GM12878 (cell line): ENCODE measurements around the gene LCLAT1. TPM values are rescaled to one million over a fixed set of nuclear protein-coding genes. Genes with fewer than 3 reads are reported as not detected.

Source experiments
- ATAC-seq: fragments of 200-7000 bp; cut with Tn5 transposase; 3 replicates; pipeline ENCODE4 v1.9.1; 2020; ENCODE audit warnings: mild to moderate bottlenecking, moderate library complexity
- BruUV-seq: library from RNA; stranded (reverse); fragments of 400-500 nt; replicated peaks from 2 replicates; lab custom pipeline; 2021; lab: Mats Ljungman, UMichigan
- CTCF ChIA-PET: fragments of 300-600 bp; sonication (Branson Sonifier 250); formaldehyde crosslinking; extraction: SDS; loops from one replicate; lab custom pipeline; 2021; ENCODE audit warnings: inconsistent platforms; lab: Yijun Ruan, JAX
- POLR2A ChIA-PET: fragments of 350-600 bp; formaldehyde crosslinking; extraction: SDS; loops from one replicate; lab custom pipeline; 2021; ENCODE audit warnings: inconsistent platforms; lab: Charles Lee
- RAD21 ChIA-PET: fragments of 300-600 bp; sonication (Branson Sonifier 250); formaldehyde crosslinking; loops from one replicate; lab custom pipeline; 2023; ENCODE audit warnings: antibody characterized with exemption; ENCODE audit not compliant: unreplicated experiment; lab: Charles Lee
- SMC1A ChIA-PET: fragments of 300-600 bp; sonication (Branson Sonifier 250); formaldehyde crosslinking; loops from one replicate; lab custom pipeline; 2023; ENCODE audit not compliant: unreplicated experiment, uncharacterized antibody; lab: Charles Lee
- DNase-seq: peaks from one replicate; pipeline ENCODE4 v3.0.0-alpha.2; 2011; ENCODE audit warnings: low read depth, low spot score
- FAIRE-seq: peaks from 3 replicates; lab custom pipeline; 2011; peaks lifted over from hg19 to GRCh38; lab: Jason Lieb, UNC
- H2AFZ ChIP-seq: 2 replicates; pipeline ENCODE4 v1.6.0; 2011; ENCODE audit warnings: low read depth, low read length, control low read depth; ENCODE audit not compliant: control insufficient read depth
- H3K27ac ChIP-seq: 2 replicates; pipeline ENCODE4 v1.5.1; 2011; ENCODE audit warnings: control low read depth; ENCODE audit not compliant: control insufficient read depth, insufficient read depth
- H3K27me3 ChIP-seq, 2 experiments: replicated peaks in 1 of 2; 2 replicates each; pipeline versions ENCODE4 v1.6.0 to v1.6.1; 2011; ENCODE audit warnings: low read length in 1 of 2; ENCODE audit not compliant: control insufficient read depth in 2 of 2, insufficient read depth in 2 of 2
- H3K36me3 ChIP-seq, 2 experiments: 2 replicates each; pipeline ENCODE4 v1.5.1; 2011; ENCODE audit warnings: low read length in 1 of 2; ENCODE audit not compliant: control insufficient read depth in 2 of 2, insufficient read depth in 2 of 2
- H3K4me1 ChIP-seq: 2 replicates; pipeline ENCODE4 v1.6.1; 2011; ENCODE audit warnings: mild to moderate bottlenecking, low read length, moderate library complexity, mixed read lengths; ENCODE audit not compliant: control insufficient read depth, insufficient read depth
- H3K4me2 ChIP-seq: 2 replicates; pipeline ENCODE4 v1.6.0; 2011; ENCODE audit warnings: control low read depth; ENCODE audit not compliant: control insufficient read depth, insufficient read depth
- H3K4me3 ChIP-seq: fragments of 200-600 bp; sonication (generic); 2 replicates; pipeline ENCODE4 v1.5.1; 2016
- H3K79me2 ChIP-seq: 2 replicates; pipeline ENCODE4 v1.6.0; 2011; ENCODE audit warnings: low read length; ENCODE audit not compliant: control insufficient read depth, insufficient read depth
- H3K9ac ChIP-seq: 2 replicates; pipeline ENCODE4 v1.8.0; 2011; ENCODE audit warnings: low read length, control low read depth, mixed read lengths; ENCODE audit not compliant: control insufficient read depth, insufficient read depth
- H3K9me3 ChIP-seq: replicated peaks from 3 replicates; pipeline ENCODE4 v1.5.1; 2011; ENCODE audit warnings: mild to moderate bottlenecking, low read length; ENCODE audit not compliant: control insufficient read depth, insufficient read depth
- H4K20me1 ChIP-seq: 2 replicates; pipeline ENCODE4 v1.6.0; 2011; ENCODE audit not compliant: control insufficient read depth, insufficient read depth
- CEBPB ChIP-seq, 2 experiments: fragments of 150-350 bp in 1 of 2; IDR thresholded peaks; 2 replicates each; pipeline ENCODE4 v1.6.1; 2012 to 2014; ENCODE audit warnings: low read depth in 2 of 2, low read length in 2 of 2, borderline replicate concordance in 1 of 2, inconsistent platforms in 1 of 2
- DPF2 ChIP-seq: fragments of 450-650 bp; IDR thresholded peaks from 2 replicates; pipeline ENCODE4 v1.6.1; 2017; ENCODE audit warnings: mild to moderate bottlenecking
- RCOR1 ChIP-seq: conservative IDR thresholded peaks from 2 replicates; pipeline ENCODE4 v1.6.1; 2012; ENCODE audit warnings: low read depth, low read length, improper control_type of control experiment
- WGBS: methylation state at CpG from one replicate; pipeline ENCODE4 v1.1.6; 2016; ENCODE audit warnings: low lambda C conversion rate; ENCODE audit not compliant: insufficient replicate concordance, insufficient coverage; ENCODE audit errors: missing lambda C conversion rate; 5-methylcytosine and 5-hydroxymethylcytosine counted together
- in situ Hi-C: fragments of 300-500 bp; cut with MboI; formaldehyde crosslinking; loops from 9 replicates; pipeline ENCODE4 v1.14.3; 2018; ENCODE audit warnings: mixed read lengths
- intact Hi-C: fragments of 100-400 bp; cut with micrococcal nuclease; formaldehyde crosslinking; loops from one replicate; pipeline ENCODE4 v1.14.2; 2022; ENCODE audit not compliant: unreplicated experiment
- polyA plus RNA-seq, 11 experiments: library from polyadenylated mRNA; depleted of rRNA in 4 of 11; unstranded in 6 of 11; stranded (reverse) in 5 of 11; fragments of >200 nt; fragmentation: Nextera tagmentation in 4 of 11; fragmentation: Illumina TruSeq in 1 of 11; extraction: Ambion mirVana in 4 of 11; extraction: Trizol in 1 of 11; gene quantifications; 1 replicate in 1 of 11; 2 replicates in 10 of 11; pipeline versions ENCODE4 v1.2.1 to v1.2.3, GENCODE V29; 2011 to 2016; ENCODE audit warnings: inconsistent platforms in 2 of 11, missing spikeins in 2 of 11, low read depth in 1 of 11
- total RNA-seq, 4 experiments: library from RNA; depleted of rRNA in 3 of 4; stranded (reverse); fragments of >200 nt in 3 of 4; fragmentation: Illumina TruSeq in 1 of 4; extraction: Trizol in 1 of 4; gene quantifications; 2 replicates each; pipeline versions ENCODE4 v1.2.1 to v1.2.3, GENCODE V29; 2013 to 2021
- TF ChIP-seq, protein P1 (sequence below): fragments of 150-350 bp; IDR thresholded peaks from 2 replicates; pipeline ENCODE4 v1.6.1; 2014; ENCODE audit warnings: mild to moderate bottlenecking, low read depth, low read length
- TF ChIP-seq, protein P2 (sequence below): fragments of 450-650 bp; IDR thresholded peaks from 2 replicates; pipeline ENCODE4 v1.6.1; 2017; ENCODE audit warnings: low read depth, mild to moderate bottlenecking, moderate library complexity
- TF ChIP-seq, protein P3 (sequence below): IDR thresholded peaks from 2 replicates; pipeline ENCODE4 v1.6.1; 2011; ENCODE audit warnings: mild to moderate bottlenecking, low read depth, low read length, moderate library complexity; ENCODE audit not compliant: insufficient replicate concordance

LCLAT1 gene
- total and polyA plus RNA-seq, 10 of the 15 experiments (the other 5 are each of a cell fraction or from before 2014, with no cell fraction given): 8.1 to 33.0 (median 15.9) TPM

DNA sequence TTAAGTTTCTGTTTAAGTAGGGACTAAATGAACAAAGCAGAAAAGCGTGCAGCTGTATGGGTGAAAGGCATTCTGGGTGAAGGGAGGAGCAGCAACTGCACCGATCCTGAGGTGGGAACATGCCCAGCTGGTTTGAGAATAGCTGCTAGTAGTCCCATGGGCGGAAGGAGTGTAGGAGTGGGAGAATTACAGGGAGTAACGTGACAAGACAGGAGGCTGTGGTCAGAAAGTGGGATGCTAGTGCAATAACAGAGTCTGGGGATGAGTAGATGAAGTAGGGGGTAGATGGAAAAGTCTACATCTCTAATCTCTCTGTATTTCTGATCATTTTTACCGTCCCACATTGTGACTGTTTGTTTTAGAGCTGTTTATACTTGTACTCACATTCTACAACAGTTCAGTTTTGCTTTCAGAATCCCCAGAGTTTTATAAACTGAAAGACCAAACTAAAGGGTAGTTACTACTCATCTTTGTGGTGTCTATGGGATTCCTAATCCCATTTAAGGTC lies 118.9 kb downstream of the LCLAT1 start (continued):
- TF ChIP-seq RCOR1 (no peak), DPF2 (no peak)

DNA sequence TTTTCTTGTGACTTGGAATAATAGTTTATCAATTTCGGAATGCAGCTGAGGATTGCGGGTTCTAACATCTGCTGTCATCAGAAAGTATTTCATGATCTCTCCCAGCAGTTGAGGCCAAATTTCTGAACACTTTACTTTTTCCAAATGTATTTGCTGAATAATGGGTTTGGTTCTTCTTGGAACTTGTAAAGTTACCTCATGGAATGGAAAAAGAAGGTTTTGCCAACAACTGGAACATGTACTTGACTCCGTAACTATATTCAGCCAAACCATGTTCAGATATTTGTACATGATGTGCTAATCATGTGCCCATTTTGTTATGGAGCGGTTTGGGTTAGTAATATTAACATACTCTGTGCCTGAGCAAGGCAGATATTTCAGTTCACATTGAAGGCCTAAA lies 119.6 kb downstream of the LCLAT1 start:
- DNase-seq (no peak), FAIRE-seq (no peak), ATAC-seq (no peak)
- H3K9ac ChIP-seq: no peak overlapping the region
- TF ChIP-seq, protein P1, sequence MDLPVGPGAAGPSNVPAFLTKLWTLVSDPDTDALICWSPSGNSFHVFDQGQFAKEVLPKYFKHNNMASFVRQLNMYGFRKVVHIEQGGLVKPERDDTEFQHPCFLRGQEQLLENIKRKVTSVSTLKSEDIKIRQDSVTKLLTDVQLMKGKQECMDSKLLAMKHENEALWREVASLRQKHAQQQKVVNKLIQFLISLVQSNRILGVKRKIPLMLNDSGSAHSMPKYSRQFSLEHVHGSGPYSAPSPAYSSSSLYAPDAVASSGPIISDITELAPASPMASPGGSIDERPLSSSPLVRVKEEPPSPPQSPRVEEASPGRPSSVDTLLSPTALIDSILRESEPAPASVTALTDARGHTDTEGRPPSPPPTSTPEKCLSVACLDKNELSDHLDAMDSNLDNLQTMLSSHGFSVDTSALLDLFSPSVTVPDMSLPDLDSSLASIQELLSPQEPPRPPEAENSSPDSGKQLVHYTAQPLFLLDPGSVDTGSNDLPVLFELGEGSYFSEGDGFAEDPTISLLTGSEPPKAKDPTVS: no peak
- TF ChIP-seq RCOR1 (no peak), CEBPB (IDR thresholded peaks at IDR 0.05; ENCODE audit: borderline replicate concordance in 1 of 2, low read depth in 2 of 2, low read length in 2 of 2) (no peak)
- TF ChIP-seq, protein P2, sequence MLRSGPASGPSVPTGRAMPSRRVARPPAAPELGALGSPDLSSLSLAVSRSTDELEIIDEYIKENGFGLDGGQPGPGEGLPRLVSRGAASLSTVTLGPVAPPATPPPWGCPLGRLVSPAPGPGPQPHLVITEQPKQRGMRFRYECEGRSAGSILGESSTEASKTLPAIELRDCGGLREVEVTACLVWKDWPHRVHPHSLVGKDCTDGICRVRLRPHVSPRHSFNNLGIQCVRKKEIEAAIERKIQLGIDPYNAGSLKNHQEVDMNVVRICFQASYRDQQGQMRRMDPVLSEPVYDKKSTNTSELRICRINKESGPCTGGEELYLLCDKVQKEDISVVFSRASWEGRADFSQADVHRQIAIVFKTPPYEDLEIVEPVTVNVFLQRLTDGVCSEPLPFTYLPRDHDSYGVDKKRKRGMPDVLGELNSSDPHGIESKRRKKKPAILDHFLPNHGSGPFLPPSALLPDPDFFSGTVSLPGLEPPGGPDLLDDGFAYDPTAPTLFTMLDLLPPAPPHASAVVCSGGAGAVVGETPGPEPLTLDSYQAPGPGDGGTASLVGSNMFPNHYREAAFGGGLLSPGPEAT: no peak
- TF ChIP-seq, protein P3, sequence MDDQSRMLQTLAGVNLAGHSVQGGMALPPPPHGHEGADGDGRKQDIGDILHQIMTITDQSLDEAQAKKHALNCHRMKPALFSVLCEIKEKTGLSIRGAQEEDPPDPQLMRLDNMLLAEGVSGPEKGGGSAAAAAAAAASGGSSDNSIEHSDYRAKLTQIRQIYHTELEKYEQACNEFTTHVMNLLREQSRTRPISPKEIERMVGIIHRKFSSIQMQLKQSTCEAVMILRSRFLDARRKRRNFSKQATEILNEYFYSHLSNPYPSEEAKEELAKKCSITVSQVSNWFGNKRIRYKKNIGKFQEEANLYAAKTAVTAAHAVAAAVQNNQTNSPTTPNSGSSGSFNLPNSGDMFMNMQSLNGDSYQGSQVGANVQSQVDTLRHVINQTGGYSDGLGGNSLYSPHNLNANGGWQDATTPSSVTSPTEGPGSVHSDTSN: no peak
- no peaks in the 10 kb centered on the region for H3K4me1 ChIP-seq
- BruUV-seq: no TSS peak
- no peaks in the 10 kb centered on the region for H3K27me3 ChIP-seq
- H3K4me3 ChIP-seq: no peak overlapping the region
- SMC1A ChIA-PET: interaction anchor here (1.0 kb wide), 1 partner anchor 8 kb away, joined by 3 read pairs; no protein-coding TSS in a partner anchor
- WGBS: 98% methylated on average over 4 of the region's 4 CpGs
- CTCF ChIA-PET: no interaction called here
- intact Hi-C loops: no loop called here
- no peaks in the 10 kb centered on the region for H3K79me2 ChIP-seq
- H3K4me2 ChIP-seq: no peak overlapping the region
- POLR2A ChIA-PET: no interaction called here
- in situ Hi-C loops: no loop called here
- RAD21 ChIA-PET: no interaction called here
- no peak overlapping the region for H3K27ac ChIP-seq
- no peaks in the 10 kb centered on the region for H3K9me3 ChIP-seq
- H4K20me1 ChIP-seq: no peaks in the 10 kb centered on the region
- H3K36me3 ChIP-seq: no peaks in the 10 kb centered on the region; a peak in 2 of 4 replicates
- H2AFZ ChIP-seq: no peak overlapping the region
